LNCAP (cell line): Measurements from ENCODE around the gene MPZL3.

ENCODE experiments used
- CTCF ChIP-seq: fragments of 450-650 bp; IDR thresholded peaks from 2 replicates; pipeline ENCODE4 v1.5.1; 2017; ENCODE audit warnings: mild to moderate bottlenecking

The MPZL3 gene

GRCh38 chr11:118251858-118252652 lies at the start of gene MPZL3:
Gene MPZL3, minus strand, starts transcription at chr11:118252365. Its CDS starts 71 bp downstream, at chr11:118252294.
- no peak for TF ChIP-seq CTCF

GRCh38 chr11:118301600-118302195 lies 49.5 kb upstream of the MPZL3 start:
- no peak for TF ChIP-seq CTCF

GRCh38 chr11:118295815-118296454 lies 43.8 kb upstream of the MPZL3 start:
- peak; percentile 75 for TF ChIP-seq CTCF

GRCh38 chr11:118295199-118295598 lies 43.0 kb upstream of the MPZL3 start:
- TF ChIP-seq CTCF, result no peak

GRCh38 chr11:118294053-118294452 lies 41.9 kb upstream of the MPZL3 start:
- no peak for TF ChIP-seq CTCF

- TF ChIP-seq CTCF, result no peak
These were observed 39.4 kb upstream of the MPZL3 start for GRCh38 chr11:118291477-118292135.

- peak; percentile 41; the same call in 1 of the 2 replicates for TF ChIP-seq CTCF
These were observed 38.8 kb upstream of the MPZL3 start for GRCh38 chr11:118290923-118291322.
